Esophagus squamous epithelium (tissue), 5 donors: ENCODE results near the gene KIF13A. TPM values are rescaled to one million over a fixed set of nuclear protein-coding genes. Genes with fewer than 3 reads are reported as not detected.
A peak's percentile ranks its signal among the peaks of the same experiment; 100 is the strongest.
"Not testable (repeated sequence)": the region's sequence is repeated elsewhere in the genome, so short reads cannot be mapped to it uniquely, and the experiment has no call there.

Experiments
- DNase-seq: peaks from one replicate; lab custom pipeline; 2025; lab: John Stamatoyannopoulos, UW
- H3K27ac ChIP-seq, 4 donors: fragments of 200-600 bp; sonication (generic); one replicate each; pipeline ENCODE4 v1.5.1; 2016 to 2019; ENCODE audit warnings: mild to moderate bottlenecking in 1 of 4
- H3K27me3 ChIP-seq, 4 donors: fragments of 200-600 bp; sonication (generic); 1 replicate in 3 of 4; 2 replicates in 1 of 4; pipeline versions ENCODE4 v1.5.1 to v1.6.0; 2017 to 2021; ENCODE audit warnings: antibody characterized with exemption in 1 of 4
- H3K36me3 ChIP-seq, 3 donors: fragments of 200-600 bp; sonication (generic); one replicate each; pipeline ENCODE4 v1.5.1; 2016 to 2019
- H3K4me1 ChIP-seq, 3 donors: fragments of 200-600 bp; sonication (generic); one replicate each; pipeline ENCODE4 v1.5.1; 2017 to 2019
- H3K4me3 ChIP-seq, 4 donors: fragments of 200-600 bp; sonication (generic); 1 replicate in 3 of 4; 2 replicates in 1 of 4; pipeline ENCODE4 v1.5.1; 2016 to 2019; ENCODE audit warnings: mild to moderate bottlenecking in 2 of 4, moderate library complexity in 1 of 4
- H3K9me3 ChIP-seq, 3 donors: fragments of 200-600 bp; sonication (generic); one replicate each; pipeline ENCODE4 v1.5.1; 2016 to 2019
- CTCF ChIP-seq, 6 experiments: fragments of 450-650 bp in 4 of 6; fragments of 200-600 bp in 2 of 6; sonication (generic) in 2 of 6; IDR thresholded peaks; one replicate each; pipeline ENCODE4 v1.5.1; 2016 to 2019; ENCODE audit warnings: antibody characterized with exemption in 6 of 6, mild to moderate bottlenecking in 4 of 6, moderate library complexity in 4 of 6
- POLR2A ChIP-seq, 4 donors: fragments of 450-650 bp; IDR thresholded peaks; one replicate each; pipeline ENCODE4 v1.6.1; 2017; ENCODE audit warnings: antibody characterized with exemption in 4 of 4, mild to moderate bottlenecking in 4 of 4, moderate library complexity in 3 of 4
- WGBS, 2 donors: methylation state at CpG; one replicate each; pipeline ENCODE4 v1.1.5; 2018; 5-methylcytosine and 5-hydroxymethylcytosine counted together
- intact Hi-C: fragments of 100-400 bp; cut with DNase I; formaldehyde crosslinking; loops from one replicate; pipeline ENCODE4 v1.15.0; 2022
- total RNA-seq, 4 donors: library from RNA; depleted of rRNA; stranded (reverse); fragments of >200 nt; gene quantifications; one replicate each; pipeline ENCODE4 v1.1.0, GENCODE V29; 2016
- donor health status: DM: yes; HTN: yes; CAD: no.

Gene KIF13A
- total RNA-seq, 4 donors from 2014 or later = 18.7 to 34.5 (median 25.0) TPM

GRCh38 chr6:17744019-17744756 is 243.2 kb downstream of the KIF13A start:
- intact Hi-C loops = no loop called here
- Histone ChIP-seq H3K4me3 (no peak overlapping the region), H3K27ac (no peak overlapping the region), H3K9me3 (no peaks in the 10 kb centered on the region), H3K27me3 (no peaks in the 10 kb centered on the region), H3K4me1 (peaks cover 0 to 21% (median 12%) of the 10 kb centered on the region in 3 donors), H3K36me3 (no peaks in the 10 kb centered on the region)
- no peak for DNase-seq
- TF ChIP-seq CTCF (IDR thresholded peaks at IDR 0.05) (no peak), POLR2A (IDR thresholded peaks at IDR 0.05) (no peak)
- 72 to 75% methylated on average over 9 to 11 of the region's 11 CpGs for WGBS, 2 donors

GRCh38 chr6:17741507-17741906 is 245.9 kb downstream of the KIF13A start:
- intact Hi-C loops = no loop called here
- Histone ChIP-seq H3K4me3 (no peak overlapping the region), H3K9me3 (peaks cover 0 to 25% (median 0%) of the 10 kb centered on the region in 3 donors), H3K36me3 (no peaks in the 10 kb centered on the region), H3K27me3 (no peaks in the 10 kb centered on the region), H3K27ac (peak overlapping the region; percentile 69 to 87 (median 73)), H3K4me1 (peaks cover 0 to 21% (median 12%) of the 10 kb centered on the region in 3 donors)
- no peak for DNase-seq
- TF ChIP-seq CTCF (IDR thresholded peaks at IDR 0.05) (no peak), POLR2A (IDR thresholded peaks at IDR 0.05) (no peak)
- WGBS, 2 donors = 44% methylated on average over 5 of the region's 8 CpGs; no CpG with 5 or more reads in 1 of the 2 donors

DNA sequence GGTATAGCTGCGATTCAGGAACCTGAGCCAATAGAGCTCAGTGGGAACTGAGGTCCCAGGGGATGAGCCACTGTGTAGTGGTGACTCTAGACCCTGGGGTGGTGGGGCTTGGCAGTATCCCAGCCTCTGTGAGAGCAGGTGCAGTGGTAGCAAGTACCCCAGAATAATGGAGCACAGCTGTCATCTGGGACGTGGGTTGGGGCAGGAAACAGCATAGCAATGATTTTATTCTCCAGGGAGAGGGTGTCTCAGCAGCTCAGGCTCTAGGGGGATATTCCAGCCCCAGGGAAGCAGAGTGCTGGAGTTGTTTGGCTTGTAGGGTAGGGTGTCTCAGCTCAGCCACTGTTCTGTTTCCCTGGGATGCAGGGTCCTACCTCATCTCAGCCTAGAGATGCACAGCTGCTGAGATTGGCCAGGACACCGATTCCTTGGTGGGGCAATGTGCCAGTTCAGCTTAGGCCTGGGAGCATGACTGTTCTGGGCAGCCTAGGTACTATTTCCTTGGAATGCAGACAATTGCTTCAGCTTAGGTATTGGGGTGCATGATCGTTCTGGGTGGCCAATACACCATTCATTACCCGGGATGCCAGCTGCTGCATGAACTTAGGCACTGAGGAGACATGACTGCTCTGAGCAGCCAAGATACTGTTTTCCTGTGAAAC is 246.7 kb downstream of the KIF13A start:
- peaks cover 0 to 31% (median 0%) of the 10 kb centered on the region in 3 donors for H3K9me3 ChIP-seq
- no peaks in the 10 kb centered on the region for H3K27me3 ChIP-seq
- H3K36me3 ChIP-seq = no peaks in the 10 kb centered on the region
- H3K4me3 ChIP-seq = no peak overlapping the region
- peaks cover 0 to 21% (median 12%) of the 10 kb centered on the region in 3 donors for H3K4me1 ChIP-seq
- WGBS, 2 donors = 38 to 55% methylated on average over 4 of the region's 5 CpGs
- DNase-seq = no peak
- TF ChIP-seq CTCF (IDR thresholded peaks at IDR 0.05) (no peak), POLR2A (IDR thresholded peaks at IDR 0.05) (no peak)
- intact Hi-C loops = no loop called here
- peak overlapping the region; percentile 69 to 87 (median 73) for H3K27ac ChIP-seq

DNA sequence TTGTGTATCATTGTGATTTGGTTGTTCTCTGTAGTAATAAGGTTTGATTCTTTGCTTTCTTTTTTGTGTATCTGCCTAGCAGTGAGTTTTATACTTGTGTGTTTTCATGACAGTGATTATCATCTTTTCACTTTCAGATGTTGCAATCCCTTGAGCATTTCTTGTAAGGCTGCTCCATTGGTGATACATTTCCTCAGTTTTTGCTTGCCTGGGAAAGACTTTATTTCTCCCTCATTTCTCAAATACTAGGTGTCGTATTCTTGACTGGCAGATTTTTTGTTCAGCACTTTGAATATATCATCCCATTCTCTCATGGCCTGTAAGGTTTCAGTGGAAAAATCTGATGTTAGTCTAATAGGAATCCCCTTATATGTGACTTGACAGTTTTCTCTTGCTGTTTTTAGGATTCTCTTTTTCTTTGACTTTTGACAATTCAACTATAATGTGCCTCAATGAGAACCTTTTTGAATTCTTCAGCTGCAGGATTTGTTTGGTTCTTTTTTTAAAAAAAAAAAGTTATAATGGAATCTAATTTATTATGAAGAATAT is 249.7 kb downstream of the KIF13A start:
- TF ChIP-seq CTCF (IDR thresholded peaks at IDR 0.05) (no peak), POLR2A (IDR thresholded peaks at IDR 0.05) (no peak)
- Histone ChIP-seq H3K4me3 (no peak overlapping the region), H3K9me3 (peaks cover 0 to 31% (median 0%) of the 10 kb centered on the region in 3 donors), H3K4me1 (peaks cover 0 to 21% (median 12%) of the 10 kb centered on the region in 3 donors), H3K27ac (no peak overlapping the region), H3K36me3 (no peaks in the 10 kb centered on the region), H3K27me3 (no peaks in the 10 kb centered on the region)
- no peak for DNase-seq
- 91 to 93% methylated on average over 1 of the region's 1 CpG for WGBS, 2 donors
- intact Hi-C loops = no loop called here

GRCh38 chr6:17735311-17735710 is 252.1 kb downstream of the KIF13A start:
- intact Hi-C loops, H3K4me3 ChIP-seq, H3K27ac ChIP-seq, H3K36me3 ChIP-seq, H3K4me1 ChIP-seq, DNase-seq, H3K27me3 ChIP-seq: not testable (repeated sequence)
- no CpG with 5 or more reads among the region's 27 CpGs for WGBS, 2 donors
- peaks cover 0 to 31% (median 0%) of the 10 kb centered on the region in 3 donors for H3K9me3 ChIP-seq
